MCF 10A (cell line): ENCODE results near the gene EXTL1. TPM values are rescaled to one million over a fixed set of nuclear protein-coding genes. Genes with fewer than 3 reads are reported as not detected.

Source experiments
- BruUV-seq: library from RNA; stranded (reverse); fragments of 400-500 nt; replicated peaks from 2 replicates; lab custom pipeline; 2021; lab: Mats Ljungman, UMichigan
- CTCF ChIA-PET: fragments of 300-600 bp; sonication (Branson Sonifier 250); formaldehyde crosslinking; extraction: SDS; loops from one replicate; lab custom pipeline; 2021; ENCODE audit warnings: antibody characterized with exemption, inconsistent platforms; lab: Yijun Ruan, JAX
- POLR2A ChIA-PET: fragments of 300-600, 350-650 bp; sonication (Branson Sonifier 250); formaldehyde crosslinking; extraction: SDS; loops from one replicate; lab custom pipeline; 2020; ENCODE audit warnings: antibody characterized with exemption, inconsistent platforms; lab: Yijun Ruan, JAX
- DNase-seq: peaks from one replicate; pipeline ENCODE4 v3.0.0-alpha.2; 2018; ENCODE audit not compliant: unreplicated experiment
- H3K27ac Mint-ChIP-seq: one replicate; pipeline ENCODE4 v1.8.0; 2022; ENCODE audit warnings: mild to moderate bottlenecking, low read depth, mixed read lengths; ENCODE audit not compliant: unreplicated experiment
- H3K27me3 Mint-ChIP-seq: one replicate; pipeline ENCODE4 v1.8.0; 2022; ENCODE audit warnings: mixed read lengths; ENCODE audit not compliant: insufficient read depth, unreplicated experiment
- H3K36me3 Mint-ChIP-seq: one replicate; pipeline ENCODE4 v1.8.0; 2022; ENCODE audit warnings: mild to moderate bottlenecking, moderate library complexity, mixed read lengths; ENCODE audit not compliant: insufficient read depth, unreplicated experiment
- H3K4me1 Mint-ChIP-seq: one replicate; pipeline ENCODE4 v1.8.0; 2022; ENCODE audit warnings: mixed read lengths; ENCODE audit not compliant: insufficient read depth, unreplicated experiment
- H3K4me3 Mint-ChIP-seq: one replicate; pipeline ENCODE4 v1.8.0; 2022; ENCODE audit warnings: mild to moderate bottlenecking, moderate library complexity, mixed read lengths; ENCODE audit not compliant: unreplicated experiment
- H3K9me3 Mint-ChIP-seq: one replicate; pipeline ENCODE4 v1.8.0; 2022; ENCODE audit warnings: mixed read lengths; ENCODE audit not compliant: unreplicated experiment
- CTCF ChIP-seq: fragments of 200-600 bp; IDR thresholded peaks from one replicate; pipeline ENCODE4 v1.8.0; 2022; ENCODE audit warnings: antibody characterized with exemption, mild to moderate bottlenecking; ENCODE audit not compliant: unreplicated experiment
- intact Hi-C: fragments of 100-400 bp; cut with micrococcal nuclease; formaldehyde crosslinking; loops from 2 replicates; pipeline ENCODE4 v1.14.1; 2022
- total RNA-seq: library from RNA; stranded (reverse); gene quantifications from 2 replicates; pipeline ENCODE4 v1.2.3, GENCODE V29; 2022

The EXTL1 gene
- total RNA-seq, 1 experiment from 2014 or later: not detected

- H3K4me3 Mint-ChIP-seq: no peak overlapping the region
- intact Hi-C loops: no loop called here
- no TSS peak for BruUV-seq
- H3K9me3 Mint-ChIP-seq: no peaks in the 10 kb centered on the region
- no peak for DNase-seq
- no peaks in the 10 kb centered on the region for H3K36me3 Mint-ChIP-seq
- CTCF ChIA-PET: interaction anchor here (0.6 to 1.7 kb wide), 6 partner anchors 64 to 842 kb away, joined by 3 to 7 read pairs (median 4); no protein-coding TSS in a partner anchor
- no peak overlapping the region for H3K27ac Mint-ChIP-seq
- POLR2A ChIA-PET: interaction anchor here (0.5 to 0.6 kb wide), 2 partner anchors 37 to 122 kb away, joined by 3 read pairs; no protein-coding TSS in a partner anchor
- TF ChIP-seq CTCF: no peak
- H3K27me3 Mint-ChIP-seq: peaks cover 14% of the 10 kb centered on the region
- H3K4me1 Mint-ChIP-seq: peaks cover 4% of the 10 kb centered on the region
Measured at GRCh38 chr1:26041401-26041800, 19.8 kb downstream of the EXTL1 start.

GRCh38 chr1:26041978-26042377, 20.4 kb downstream of the EXTL1 start:
- ChIA-PET CTCF (interaction anchor here (0.6 to 1.5 kb wide), 4 partner anchors 63 to 688 kb away, joined by 3 to 4 read pairs (median 3); no protein-coding TSS in a partner anchor), POLR2A (no interaction called here)
- no peak for TF ChIP-seq CTCF
- Mint-ChIP-seq H3K4me3 (no peak overlapping the region), H3K27me3 (peaks cover 20% of the 10 kb centered on the region), H3K36me3 (no peaks in the 10 kb centered on the region), H3K9me3 (no peaks in the 10 kb centered on the region), H3K4me1 (no peaks in the 10 kb centered on the region), H3K27ac (no peak overlapping the region)
- DNase-seq: no peak
- BruUV-seq: no TSS peak
- intact Hi-C loops: no loop called here

- CTCF ChIA-PET: interaction anchor here (0.6 to 1.0 kb wide), 3 partner anchors 9 to 374 kb away, joined by 3 to 4 read pairs (median 3); no protein-coding TSS in a partner anchor
- POLR2A ChIA-PET: interaction anchor here (0.6 kb wide), 3 partner anchors 180 to 286 kb away, joined by 3 read pairs; no protein-coding TSS in a partner anchor
- no peaks in the 10 kb centered on the region for H3K4me1 Mint-ChIP-seq
- no peak overlapping the region for H3K27ac Mint-ChIP-seq
- H3K4me3 Mint-ChIP-seq: no peak overlapping the region
- peaks cover 31% of the 10 kb centered on the region for H3K27me3 Mint-ChIP-seq
- no peaks in the 10 kb centered on the region for H3K36me3 Mint-ChIP-seq
- TF ChIP-seq CTCF: no peak
- H3K9me3 Mint-ChIP-seq: no peaks in the 10 kb centered on the region
- no peak for DNase-seq
- intact Hi-C loops: no loop called here
- BruUV-seq: no TSS peak
Measured at GRCh38 chr1:26043765-26044164, 22.2 kb downstream of the EXTL1 start.

- peaks cover 36% of the 10 kb centered on the region for H3K27me3 Mint-ChIP-seq
- no peak for TF ChIP-seq CTCF
- ChIA-PET CTCF (interaction anchor here (0.9 to 1.0 kb wide), 2 partner anchors 59 to 373 kb away, joined by 3 read pairs; no protein-coding TSS in a partner anchor), POLR2A (interaction anchor here (0.6 kb wide), 1 partner anchor 181 kb away, joined by 3 read pairs; no protein-coding TSS in a partner anchor)
- no peak overlapping the region for H3K27ac Mint-ChIP-seq
- intact Hi-C loops: no loop called here
- no peak overlapping the region for H3K4me3 Mint-ChIP-seq
- no peaks in the 10 kb centered on the region for H3K36me3 Mint-ChIP-seq
- BruUV-seq: no TSS peak
- no peaks in the 10 kb centered on the region for H3K9me3 Mint-ChIP-seq
- no peaks in the 10 kb centered on the region for H3K4me1 Mint-ChIP-seq
- DNase-seq: no peak
Measured at GRCh38 chr1:26044414-26044813, 22.8 kb downstream of the EXTL1 start.
